ENCODE data around the gene PTPN6.

The PTPN6 gene

GRCh38 chr12:6909421-6910145 lies 41.6 kb upstream of the PTPN6 start:
- H3K27ac Mint-ChIP-seq, result no peak overlapping the region
- no peaks in the 10 kb centered on the region for H3K36me3 Mint-ChIP-seq (ENCODE audit: low read depth)
- peaks cover 37% of the 10 kb centered on the region for H3K27me3 Mint-ChIP-seq (ENCODE audit: low read depth, poor library complexity)
- no peak for TF ChIP-seq CTCF (IDR thresholded peaks at IDR 0.05)
- no peak for DNase-seq
- H3K4me1 Mint-ChIP-seq, result peaks cover 17% of the 10 kb centered on the region
- no peak overlapping the region for H3K4me3 Mint-ChIP-seq
- no peaks in the 10 kb centered on the region for H3K9me3 Mint-ChIP-seq

GRCh38 chr12:6912164-6912935 lies 38.8 kb upstream of the PTPN6 start:
- Mint-ChIP-seq H3K9me3 (no peaks in the 10 kb centered on the region), H3K36me3 (ENCODE audit: low read depth) (peaks cover 5% of the 10 kb centered on the region), H3K4me1 (peaks cover 45% of the 10 kb centered on the region), H3K27me3 (ENCODE audit: low read depth, poor library complexity) (peaks cover 37% of the 10 kb centered on the region), H3K27ac (no peak overlapping the region), H3K4me3 (peak overlapping the region; percentile 67)
- TF ChIP-seq CTCF (IDR thresholded peaks at IDR 0.05), result no peak
- no peak for DNase-seq

GRCh38 chr12:6914246-6914946 lies 36.8 kb upstream of the PTPN6 start, which contains the start of gene ENO2:
Gene ENO2 (plus strand): TSS chr12:6914580. CDS start chr12:6915833, 1,253 bp downstream.
- TF ChIP-seq CTCF (IDR thresholded peaks at IDR 0.05), result no peak
- no peak within 1 kb of the TSS for H3K27ac Mint-ChIP-seq
- H3K36me3 Mint-ChIP-seq (ENCODE audit: low read depth), result peaks cover 11% of the 10 kb centered on the region
- DNase-seq, result peak; percentile 76
- H3K9me3 Mint-ChIP-seq, result no peaks in the 10 kb centered on the region
- H3K4me1 Mint-ChIP-seq, result peaks cover 52% of the 10 kb centered on the region
- H3K27me3 Mint-ChIP-seq (ENCODE audit: low read depth, poor library complexity), result peaks cover 26% of the 10 kb centered on the region
- H3K4me3 Mint-ChIP-seq, result peak within 1 kb of the TSS; percentile 93

- H3K4me1 Mint-ChIP-seq, result peaks cover 60% of the 10 kb centered on the region
- peak overlapping the region; percentile 93 for H3K4me3 Mint-ChIP-seq
- no peak overlapping the region for H3K27ac Mint-ChIP-seq
- TF ChIP-seq CTCF (IDR thresholded peaks at IDR 0.05), result no peak
- H3K36me3 Mint-ChIP-seq (ENCODE audit: low read depth), result peaks cover 19% of the 10 kb centered on the region
- no peaks in the 10 kb centered on the region for H3K9me3 Mint-ChIP-seq
- peaks cover 23% of the 10 kb centered on the region for H3K27me3 Mint-ChIP-seq (ENCODE audit: low read depth, poor library complexity)
- peak; percentile 59 for DNase-seq
Measured at GRCh38 chr12:6914947-6915788, 36.0 kb upstream of the PTPN6 start.

GRCh38 chr12:6915789-6916285 lies 35.3 kb upstream of the PTPN6 start:
- Mint-ChIP-seq H3K4me1 (peaks cover 60% of the 10 kb centered on the region), H3K36me3 (ENCODE audit: low read depth) (peaks cover 20% of the 10 kb centered on the region), H3K27me3 (ENCODE audit: low read depth, poor library complexity) (peaks cover 20% of the 10 kb centered on the region), H3K9me3 (no peaks in the 10 kb centered on the region), H3K4me3 (peak overlapping the region; percentile 93), H3K27ac (no peak overlapping the region)
- DNase-seq, result no peak
- no peak for TF ChIP-seq CTCF (IDR thresholded peaks at IDR 0.05)
